SHP77 treated with DMSO at 0.1 percent for 48 hours (cell line): ENCODE measurements around the gene OR7E24.
"Not testable (repeated sequence)": the region's sequence is repeated elsewhere in the genome, so short reads cannot be mapped to it uniquely, and the experiment has no call there.

ENCODE experiments used
- DNase-seq: peaks from one replicate; lab custom pipeline; 2025; lab: John Stamatoyannopoulos, UW

Gene OR7E24

DNA sequence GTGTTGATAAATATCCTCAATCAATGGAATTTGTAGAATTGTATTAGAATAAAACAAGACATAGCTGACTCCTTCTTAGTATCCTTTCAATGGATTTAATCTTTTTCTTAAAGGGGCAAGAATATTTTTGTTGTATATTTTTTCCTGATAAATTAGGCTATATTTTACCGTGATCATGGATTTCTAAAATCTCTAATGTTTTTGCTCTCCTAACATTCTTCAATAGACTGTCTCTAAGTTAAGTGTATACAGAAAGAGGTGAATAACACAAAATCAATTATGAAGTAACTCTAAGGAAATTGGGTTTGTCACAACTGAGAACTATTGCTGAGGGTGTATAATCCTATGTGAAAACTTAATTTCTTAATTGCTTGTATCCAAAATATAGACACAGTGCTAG, at the start of gene OR7E24:
OR7E24 (plus strand) TSS at position 301 of the 400 bp plus-strand sequence. CDS start 114 bp downstream, outside the sequence.
- DNase-seq = no peak

- peak; percentile 12 for DNase-seq
Observed at GRCh38 chr19:9205501-9206113, 45.1 kb upstream of the OR7E24 start.

GRCh38 chr19:9219489-9219888, 31.2 kb upstream of the OR7E24 start, which contains the start of gene OR7D4:
Gene OR7D4, minus strand, starts transcription at chr19:9219589. Its CDS starts 4,752 bp downstream, at chr19:9214837.
- DNase-seq = no peak

- no peak for DNase-seq
Observed at GRCh38 chr19:9251236-9251635, 506 bp downstream of the OR7E24 start.

DNA sequence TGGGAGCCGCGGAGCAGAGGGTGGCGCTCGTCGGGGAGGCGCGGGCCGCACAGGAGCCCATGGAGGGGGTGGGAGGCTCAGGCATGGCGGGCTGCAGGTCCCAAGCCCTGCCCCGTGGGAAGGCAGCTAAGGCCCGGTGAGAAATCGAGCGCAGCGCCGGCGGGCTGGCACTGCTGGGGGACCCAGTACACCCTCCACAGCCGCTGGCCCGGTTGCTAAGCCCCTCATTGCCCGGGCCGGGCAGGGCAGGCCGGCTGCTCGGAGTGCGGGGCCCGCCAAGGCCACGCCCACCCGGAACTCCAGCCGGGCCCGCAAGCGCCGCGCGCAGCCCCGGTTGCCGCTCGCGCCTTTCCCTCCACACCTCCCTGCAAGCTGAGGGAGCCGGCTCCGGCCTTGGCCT, 32.8 kb downstream of the OR7E24 start:
- not testable (repeated sequence) for DNase-seq

GRCh38 chr19:9289231-9289884, 38.6 kb downstream of the OR7E24 start:
- DNase-seq = no peak

GRCh38 chr19:9295411-9295849, 44.7 kb downstream of the OR7E24 start:
- no peak for DNase-seq

DNA sequence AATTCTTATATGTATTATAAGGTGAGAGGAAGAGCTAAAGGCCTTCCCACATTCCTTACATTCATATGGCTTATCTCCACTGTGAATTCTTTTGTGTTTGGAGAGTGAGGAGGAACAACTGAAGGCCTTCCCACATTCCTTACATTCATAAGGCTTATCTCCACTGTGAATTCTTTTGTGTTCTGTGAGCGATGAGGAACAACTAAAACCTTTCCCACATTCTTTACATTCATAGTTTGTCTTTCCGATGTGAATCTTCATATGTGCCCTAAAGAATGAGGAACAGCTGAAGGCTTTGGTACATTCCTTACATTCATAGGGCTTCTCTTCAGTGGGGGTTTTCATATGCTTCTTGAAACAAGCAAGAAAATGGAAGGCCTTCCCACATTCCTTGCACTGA, 45.6 kb downstream of the OR7E24 start:
- no peak for DNase-seq
